D721Med (cell line): Measurements from ENCODE around the gene VWA8.

Experiments
- DNase-seq: peaks from one replicate; pipeline ENCODE4 v3.0.0; 2011; ENCODE audit warnings: low spot score; ENCODE audit not compliant: insufficient read length
- FAIRE-seq: peaks from 2 replicates; lab custom pipeline; 2011; peaks lifted over from hg19 to GRCh38; lab: Jason Lieb, UNC
- CTCF ChIP-seq: IDR thresholded peaks from 2 replicates; pipeline ENCODE4 v1.5.1; 2012; ENCODE audit warnings: mild to moderate bottlenecking, control low read depth; ENCODE audit not compliant: insufficient read depth; ENCODE audit errors: missing control alignments

The VWA8 gene

DNA sequence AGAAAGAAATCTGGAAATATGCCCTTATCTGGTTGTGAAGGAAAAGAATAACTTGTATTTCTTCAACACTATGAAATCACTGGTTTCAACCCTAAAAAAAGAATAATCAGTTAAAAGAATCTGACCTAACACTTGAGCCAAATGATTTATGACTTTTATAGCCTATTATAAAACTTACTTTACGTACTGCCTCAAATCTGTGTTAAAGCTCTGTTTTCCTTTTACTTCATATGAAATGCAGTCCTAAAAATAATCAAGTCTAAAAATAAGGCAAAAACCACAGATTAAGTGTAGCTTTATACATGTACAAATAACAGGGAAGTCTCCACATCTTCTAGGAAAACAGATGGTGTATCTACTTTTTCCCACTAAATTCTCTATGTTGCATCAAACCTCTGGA is 101.3 kb downstream of the VWA8 start:
- DNase-seq = no peak
- no peak for TF ChIP-seq CTCF
- FAIRE-seq = no peak

GRCh38 chr13:41858780-41859179 is 102.1 kb downstream of the VWA8 start:
- DNase-seq = no peak
- no peak for TF ChIP-seq CTCF
- no peak for FAIRE-seq

DNA sequence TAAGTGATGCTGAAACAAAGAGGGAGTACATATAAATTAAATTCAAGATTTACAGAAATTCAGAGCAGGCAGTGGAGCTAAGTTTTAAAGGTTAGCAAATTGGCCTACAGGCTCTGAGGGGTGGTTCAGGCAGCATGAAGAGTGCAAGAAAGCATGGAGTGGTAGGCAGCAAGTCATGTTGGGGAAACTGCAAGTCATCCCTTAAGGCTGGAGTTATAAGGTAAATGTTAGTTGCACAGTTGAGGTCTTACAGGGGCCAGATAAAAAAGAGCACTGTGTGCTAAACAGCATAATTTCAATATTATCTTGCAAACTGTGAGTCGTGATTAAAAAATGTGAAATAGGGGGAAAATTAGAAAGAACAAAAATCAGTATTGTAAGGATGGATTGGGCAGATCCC is 106.2 kb downstream of the VWA8 start:
- no peak for TF ChIP-seq CTCF
- DNase-seq (no peak), FAIRE-seq (no peak)

GRCh38 chr13:41851351-41851750 is 109.6 kb downstream of the VWA8 start:
- no peak for TF ChIP-seq CTCF
- FAIRE-seq (no peak), DNase-seq (no peak)

DNA sequence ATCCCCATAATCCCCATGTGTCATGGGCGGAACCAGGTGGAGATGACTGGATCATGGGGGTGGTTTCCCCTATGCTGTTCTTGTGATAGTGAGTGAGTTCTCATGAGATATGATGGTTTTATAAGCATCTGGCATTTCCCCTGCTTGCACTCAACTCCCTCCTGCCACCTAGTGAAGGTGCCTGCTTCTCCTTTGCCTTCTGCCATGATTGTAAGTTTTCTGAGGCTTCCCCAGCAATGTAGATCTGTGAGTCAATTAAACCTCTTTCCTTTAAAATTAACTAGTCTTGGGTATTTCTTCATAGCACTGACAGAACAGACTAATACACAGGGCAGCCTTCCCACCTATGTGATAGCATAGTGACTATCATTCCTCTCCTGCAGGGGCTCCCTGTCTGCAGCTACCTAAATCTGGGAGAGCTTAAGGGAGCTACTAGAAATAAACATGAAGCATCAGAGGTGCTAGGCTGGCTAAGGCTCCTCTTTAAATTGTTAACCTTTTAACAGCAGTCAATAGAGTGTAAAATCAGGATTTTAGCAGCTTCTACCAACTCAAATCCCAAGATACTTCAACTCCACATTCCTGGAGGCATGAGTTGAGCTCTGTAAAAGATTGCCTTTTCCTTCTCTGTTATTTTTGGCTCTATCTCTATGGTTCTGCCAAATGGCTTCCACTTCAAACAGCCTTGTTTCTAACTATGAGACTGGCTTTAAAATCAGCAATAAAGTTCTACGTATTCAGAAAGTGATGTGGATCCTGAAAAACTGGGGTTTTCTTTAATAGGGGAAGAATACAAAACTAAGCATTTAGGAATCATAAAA is 112.3 kb downstream of the VWA8 start:
- DNase-seq = no peak
- no peak for FAIRE-seq
- peak; percentile 10 for TF ChIP-seq CTCF

- no peak for TF ChIP-seq CTCF
- FAIRE-seq (no peak), DNase-seq (no peak)
These were observed 113.7 kb downstream of the VWA8 start for GRCh38 chr13:41847216-41847615.

GRCh38 chr13:41842036-41842620 is 118.8 kb downstream of the VWA8 start:
- DNase-seq (no peak), FAIRE-seq (peak; percentile 48)
- TF ChIP-seq CTCF = no peak
